Tibial nerve (tissue), 3 donors: ENCODE results near the gene GP9.

Experiments used
- POLR2A ChIP-seq, 2 donors: fragments of 450-650 bp; IDR thresholded peaks; one replicate each; pipeline ENCODE4 v1.6.1; 2017; ENCODE audit warnings: antibody characterized with exemption in 2 of 2, mild to moderate bottlenecking in 2 of 2, moderate library complexity in 2 of 2
- TF ChIP-seq, protein P1 (sequence below), 5 experiments: fragments of 200-600 bp in 3 of 5; fragments of 450-650 bp in 2 of 5; sonication (generic) in 3 of 5; IDR thresholded peaks; one replicate each; pipeline ENCODE4 v1.5.1; 2016 to 2019; ENCODE audit warnings: antibody characterized with exemption in 5 of 5, mild to moderate bottlenecking in 3 of 5, moderate library complexity in 2 of 5

DNA sequence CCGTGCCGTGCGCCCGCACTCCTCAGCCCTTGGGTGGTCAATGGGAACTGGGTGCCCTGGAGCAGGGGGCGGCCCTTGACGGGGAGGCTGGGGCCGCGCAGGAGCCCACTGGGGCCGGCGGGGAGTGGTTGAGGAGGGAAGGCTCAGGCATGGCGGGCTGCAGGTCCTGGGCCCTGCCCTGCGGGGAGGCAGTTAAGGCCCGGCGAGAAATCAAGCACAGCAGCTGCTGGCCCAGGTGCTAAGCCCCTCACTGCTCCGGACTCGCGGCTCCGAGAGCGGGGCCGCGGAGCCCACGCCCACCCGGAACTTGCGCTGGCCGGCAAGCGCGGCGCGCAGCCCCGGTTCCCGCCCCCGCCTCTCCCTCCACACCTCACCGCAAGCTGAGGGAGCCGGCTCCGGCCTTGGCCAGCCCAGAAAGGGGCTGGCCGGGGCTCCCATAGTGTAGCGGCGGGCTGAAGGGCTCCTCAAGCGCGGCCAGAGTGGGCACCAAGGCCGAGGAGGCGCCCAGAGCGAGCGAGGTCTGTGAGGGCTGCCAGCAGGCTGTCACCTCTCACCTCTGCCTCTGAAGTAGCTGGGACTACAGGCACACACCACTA, 7.8 kb downstream of the GP9 start:
- TF ChIP-seq, protein P1, sequence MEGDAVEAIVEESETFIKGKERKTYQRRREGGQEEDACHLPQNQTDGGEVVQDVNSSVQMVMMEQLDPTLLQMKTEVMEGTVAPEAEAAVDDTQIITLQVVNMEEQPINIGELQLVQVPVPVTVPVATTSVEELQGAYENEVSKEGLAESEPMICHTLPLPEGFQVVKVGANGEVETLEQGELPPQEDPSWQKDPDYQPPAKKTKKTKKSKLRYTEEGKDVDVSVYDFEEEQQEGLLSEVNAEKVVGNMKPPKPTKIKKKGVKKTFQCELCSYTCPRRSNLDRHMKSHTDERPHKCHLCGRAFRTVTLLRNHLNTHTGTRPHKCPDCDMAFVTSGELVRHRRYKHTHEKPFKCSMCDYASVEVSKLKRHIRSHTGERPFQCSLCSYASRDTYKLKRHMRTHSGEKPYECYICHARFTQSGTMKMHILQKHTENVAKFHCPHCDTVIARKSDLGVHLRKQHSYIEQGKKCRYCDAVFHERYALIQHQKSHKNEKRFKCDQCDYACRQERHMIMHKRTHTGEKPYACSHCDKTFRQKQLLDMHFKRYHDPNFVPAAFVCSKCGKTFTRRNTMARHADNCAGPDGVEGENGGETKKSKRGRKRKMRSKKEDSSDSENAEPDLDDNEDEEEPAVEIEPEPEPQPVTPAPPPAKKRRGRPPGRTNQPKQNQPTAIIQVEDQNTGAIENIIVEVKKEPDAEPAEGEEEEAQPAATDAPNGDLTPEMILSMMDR (IDR thresholded peaks at IDR 0.05) = no peak
- no peak for TF ChIP-seq POLR2A (IDR thresholded peaks at IDR 0.05)
